Measurements from ENCODE around the gene SLIT1.

SLIT1 gene

GRCh38 chr10:96949039-96949683 is 236.6 kb downstream of the SLIT1 start:
- DNase-seq: no peak
